Activated naive CD4-positive, alpha-beta T cell treated with anti-CD3 and anti-CD28 coated beads, Interleukin-2, amount 50 U/mL, for 72 hours (primary cell): ENCODE results near the gene IPO5. TPM values are rescaled to one million over a fixed set of nuclear protein-coding genes. Genes with fewer than 3 reads are reported as not detected.
A peak's percentile ranks its signal among the peaks of the same experiment; 100 is the strongest.
"Not testable (repeated sequence)": the region's sequence is repeated elsewhere in the genome, so short reads cannot be mapped to it uniquely, and the experiment has no call there.

Source experiments
- ATAC-seq, 2 donors: fragments of 150-1000 bp; cut with Tn5 transposase; 2 replicates each; pipeline ENCODE4 v1.10.0; 2021; ENCODE audit warnings: mild to moderate bottlenecking in 2 of 2, moderate library complexity in 2 of 2
- DNase-seq, 2 donors: peaks; one replicate each; pipeline ENCODE4 v3.0.0; 2021 to 2022; ENCODE audit warnings: low spot score in 2 of 2
- H3K27ac Mint-ChIP-seq, 2 donors: one replicate each; pipeline ENCODE4 v1.8.0; 2022; ENCODE audit warnings: mild to moderate bottlenecking in 2 of 2, mixed read lengths in 2 of 2
- H3K36me3 Mint-ChIP-seq, 2 donors: one replicate each; pipeline ENCODE4 v1.8.0; 2022; ENCODE audit warnings: mixed read lengths in 2 of 2
- H3K9me3 Mint-ChIP-seq, 2 donors: one replicate each; pipeline ENCODE4 v1.8.0; 2022; ENCODE audit warnings: mixed read lengths in 2 of 2
- total RNA-seq, 2 donors: library from RNA; stranded (reverse); gene quantifications; one replicate each; pipeline ENCODE4 v1.2.3, GENCODE V29; 2022

Gene IPO5
- total RNA-seq, 2 donors from 2014 or later: 228 to 256 TPM

GRCh38 chr13:98025480-98026025 lies 72.1 kb downstream of the IPO5 start:
- Mint-ChIP-seq H3K9me3 (no peaks in the 10 kb centered on the region), H3K27ac (no peak overlapping the region), H3K36me3 (peaks cover 4% of the 10 kb centered on the region in 2 donors)
- ATAC-seq (no peak), DNase-seq (no peak)

- no peak for ATAC-seq
- no peaks in the 10 kb centered on the region for H3K9me3 Mint-ChIP-seq
- H3K27ac Mint-ChIP-seq: no peak overlapping the region
- peaks cover 3% of the 10 kb centered on the region in 2 donors for H3K36me3 Mint-ChIP-seq
- no peak for DNase-seq
Measured at GRCh38 chr13:98026457-98026857, 73.0 kb downstream of the IPO5 start.

DNA sequence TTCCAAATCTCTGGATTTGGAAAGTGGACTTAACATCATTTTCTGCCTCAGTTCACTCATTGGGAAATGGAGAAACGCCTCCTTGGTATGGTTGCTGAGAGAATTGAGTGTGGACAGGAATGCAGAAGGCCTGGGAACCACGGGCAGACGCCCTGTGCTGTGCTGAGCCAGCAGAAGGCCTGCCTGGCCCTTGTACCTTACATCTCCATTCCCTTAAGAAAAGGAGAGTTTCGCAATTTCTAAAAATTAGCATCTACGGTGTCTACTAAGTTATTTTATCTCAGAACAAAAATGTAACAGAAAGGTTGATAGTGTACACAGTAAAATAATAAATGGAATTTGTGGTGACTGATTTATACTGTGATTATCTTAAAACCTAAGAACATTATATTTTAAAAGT lies 78.7 kb downstream of the IPO5 start:
- ATAC-seq: no peak
- H3K27ac Mint-ChIP-seq: peak overlapping the region in 1 of 2 donors; percentile 60

GRCh38 chr13:98033277-98034247 lies 80.1 kb downstream of the IPO5 start:
- no peak for ATAC-seq
- no peaks in the 10 kb centered on the region for H3K9me3 Mint-ChIP-seq

More for the DNA sequence above, 78.7 kb downstream of the IPO5 start:
- no peak for DNase-seq
- Mint-ChIP-seq H3K36me3 (no peaks in the 10 kb centered on the region), H3K9me3 (no peaks in the 10 kb centered on the region)

DNA sequence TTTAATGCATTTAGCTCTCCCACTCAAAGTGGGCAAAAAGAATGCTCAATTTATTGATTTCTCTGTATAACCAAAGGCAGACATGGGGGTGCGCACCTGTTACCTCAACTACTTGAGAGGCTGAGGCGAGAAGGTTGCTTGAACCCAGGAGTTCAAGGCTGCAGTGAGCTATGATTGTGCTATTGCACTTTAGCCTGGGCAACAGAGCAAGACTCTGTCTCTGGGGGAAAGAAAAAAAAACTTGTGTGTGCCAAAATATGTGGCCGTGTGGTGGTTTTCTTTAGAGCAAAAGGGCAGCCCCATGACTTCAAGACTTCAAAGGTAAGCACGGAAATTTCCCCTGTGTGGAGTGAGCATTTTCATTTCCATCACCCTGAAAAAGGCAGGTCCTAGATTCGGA lies 81.9 kb downstream of the IPO5 start:
- DNase-seq (no peak), ATAC-seq (no peak)
- Mint-ChIP-seq H3K9me3 (no peaks in the 10 kb centered on the region), H3K36me3 (no peaks in the 10 kb centered on the region), H3K27ac (no peak overlapping the region)

More at GRCh38 chr13:98033277-98034247, 80.1 kb downstream of the IPO5 start:
- DNase-seq: no peak
- H3K27ac Mint-ChIP-seq: no peak overlapping the region
- no peaks in the 10 kb centered on the region for H3K36me3 Mint-ChIP-seq

DNA sequence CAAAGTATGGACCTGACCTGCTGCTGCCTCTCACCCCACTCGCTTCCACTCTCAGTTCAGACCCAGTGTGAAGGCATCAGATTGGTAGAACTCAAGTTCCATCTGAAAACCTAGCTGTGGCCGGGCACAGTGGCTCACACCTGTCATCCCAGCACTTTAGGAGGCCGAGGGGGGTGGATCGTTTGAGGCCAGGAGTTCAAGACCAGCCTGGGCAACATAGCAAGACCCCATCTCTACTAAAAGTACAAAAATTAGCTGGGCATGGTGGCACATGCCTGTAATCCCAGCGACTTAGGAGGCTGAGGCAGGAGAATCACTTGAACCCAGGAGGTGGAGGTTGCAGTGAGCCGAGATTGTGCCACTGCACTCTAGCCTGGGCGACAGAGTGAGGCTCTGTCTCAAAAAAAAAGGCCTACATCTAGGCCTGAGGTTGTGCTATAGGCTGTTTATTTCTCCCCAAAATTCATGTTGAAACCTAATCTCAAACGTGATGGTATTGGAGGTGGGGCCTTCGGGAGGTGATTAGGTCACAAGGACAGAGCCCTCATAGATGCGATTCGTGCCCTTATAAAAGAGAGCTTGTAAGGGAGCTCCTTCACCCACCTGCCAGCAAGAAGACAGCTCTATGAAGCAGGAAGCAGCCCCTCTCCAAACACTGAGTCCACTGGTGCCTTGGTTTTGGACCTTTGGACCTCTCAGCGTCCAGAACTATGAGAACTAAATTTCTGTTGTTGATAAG lies 83.3 kb downstream of the IPO5 start:
- not testable (repeated sequence) for ATAC-seq, H3K9me3 Mint-ChIP-seq, DNase-seq, H3K27ac Mint-ChIP-seq, H3K36me3 Mint-ChIP-seq

- no peak for ATAC-seq
- Mint-ChIP-seq H3K27ac (no peak overlapping the region), H3K36me3 (no peaks in the 10 kb centered on the region), H3K9me3 (no peaks in the 10 kb centered on the region)
- DNase-seq: no peak
Measured at GRCh38 chr13:98039261-98039660, 85.8 kb downstream of the IPO5 start.

GRCh38 chr13:98039964-98040363 lies 86.5 kb downstream of the IPO5 start:
- Mint-ChIP-seq H3K27ac (no peak overlapping the region), H3K36me3 (no peaks in the 10 kb centered on the region), H3K9me3 (no peaks in the 10 kb centered on the region)
- DNase-seq: no peak
- no peak for ATAC-seq

DNA sequence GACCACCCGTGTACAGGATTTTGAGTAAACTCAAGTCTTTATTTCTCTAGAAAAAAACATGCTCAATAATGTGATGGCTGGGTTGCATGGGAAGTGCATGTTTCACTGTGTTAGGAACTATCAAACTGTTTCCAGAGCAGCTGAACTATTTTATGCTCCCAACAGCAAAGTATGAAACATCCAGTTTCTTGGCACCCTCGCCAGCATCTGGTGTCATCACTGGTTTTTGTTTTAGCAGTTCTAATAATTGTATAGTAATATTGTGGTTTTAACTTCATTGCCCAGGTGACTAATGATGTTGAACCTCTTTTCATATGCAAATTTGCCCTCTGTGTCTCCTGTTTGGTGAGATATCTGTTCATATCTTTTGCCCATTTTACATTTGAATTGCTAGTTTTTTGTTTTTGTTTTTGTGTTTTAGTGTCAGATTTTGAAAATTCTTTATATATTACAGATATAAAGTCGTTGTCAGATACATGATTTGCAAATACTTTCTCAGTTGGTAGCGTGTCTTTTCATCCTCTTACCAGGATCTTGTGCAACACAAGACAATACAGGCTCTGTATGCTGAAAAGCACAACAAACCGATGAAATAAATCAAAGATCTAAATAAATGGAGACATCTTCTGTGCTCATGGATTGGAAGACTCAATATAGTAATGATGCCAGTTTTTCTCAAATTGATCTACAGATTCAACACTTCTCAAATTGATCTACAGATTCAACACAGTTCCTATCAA lies 87.8 kb downstream of the IPO5 start:
- Mint-ChIP-seq H3K9me3 (no peaks in the 10 kb centered on the region), H3K36me3 (no peaks in the 10 kb centered on the region)

GRCh38 chr13:98044301-98044700 lies 90.8 kb downstream of the IPO5 start:
- H3K36me3 Mint-ChIP-seq: no peaks in the 10 kb centered on the region
- no peak overlapping the region for H3K27ac Mint-ChIP-seq
- ATAC-seq: peak in 1 of 2 donors; percentile 77
- H3K9me3 Mint-ChIP-seq: no peaks in the 10 kb centered on the region
- DNase-seq: no peak

More for the DNA sequence above, 87.8 kb downstream of the IPO5 start:
- DNase-seq (no peak), ATAC-seq (no peak)
- no peak overlapping the region for H3K27ac Mint-ChIP-seq

DNA sequence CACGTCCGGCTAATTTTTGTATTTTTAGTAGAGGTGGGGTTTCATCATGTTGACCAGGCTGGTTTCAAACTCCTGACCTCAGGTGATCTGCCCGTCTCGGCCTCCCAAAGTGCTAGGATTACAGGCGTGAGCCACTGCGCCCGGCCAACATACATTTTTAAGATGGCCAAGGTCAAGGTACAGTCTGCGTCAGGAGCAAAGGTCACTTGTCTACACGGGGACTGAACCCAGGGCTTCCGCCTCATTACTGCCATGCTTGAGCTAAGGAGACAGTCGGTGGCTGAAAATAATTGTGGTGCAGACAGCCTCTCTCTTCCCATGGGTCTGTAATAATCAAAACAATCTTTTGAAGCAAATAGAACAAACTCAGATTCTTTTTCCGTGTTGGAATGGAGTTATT lies 94.3 kb downstream of the IPO5 start:
- ATAC-seq, H3K9me3 Mint-ChIP-seq: not testable (repeated sequence)

GRCh38 chr13:98048265-98048664 lies 94.8 kb downstream of the IPO5 start:
- Mint-ChIP-seq H3K9me3 (peaks cover 3 to 4% of the 10 kb centered on the region in 2 donors), H3K27ac (no peak overlapping the region), H3K36me3 (peaks cover 0 to 5% of the 10 kb centered on the region in 2 donors)
- DNase-seq: no peak
- ATAC-seq: no peak

More for the DNA sequence above, 94.3 kb downstream of the IPO5 start:
- not testable (repeated sequence) for DNase-seq, H3K27ac Mint-ChIP-seq, H3K36me3 Mint-ChIP-seq

DNA sequence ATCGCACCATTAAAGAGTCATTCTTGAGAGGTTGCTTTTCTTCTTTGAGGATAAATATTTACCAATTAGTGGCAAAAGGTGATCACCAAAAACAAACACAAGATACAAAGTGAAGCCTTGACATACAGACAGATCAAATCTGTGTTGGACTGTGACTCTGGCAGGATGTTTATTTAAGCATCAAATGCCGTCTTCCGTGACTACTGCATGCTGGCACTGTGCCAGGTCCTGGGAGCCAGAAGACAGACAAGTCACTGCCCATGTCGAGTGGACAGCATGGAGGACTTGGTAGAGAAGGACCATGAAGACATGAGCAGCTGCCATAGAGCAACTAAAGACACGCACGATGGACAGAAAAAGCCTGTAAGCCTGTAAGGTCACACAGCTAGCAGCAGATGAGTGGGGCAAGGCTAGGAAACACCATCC lies 96.6 kb downstream of the IPO5 start:
- no peak for DNase-seq
- peaks cover 0 to 5% of the 10 kb centered on the region in 2 donors for H3K36me3 Mint-ChIP-seq
- no peak for ATAC-seq
- H3K9me3 Mint-ChIP-seq: peaks cover 3 to 4% of the 10 kb centered on the region in 2 donors
- no peak overlapping the region for H3K27ac Mint-ChIP-seq

GRCh38 chr13:98052412-98052811 lies 98.9 kb downstream of the IPO5 start:
- DNase-seq (no peak), ATAC-seq (no peak)
- no peak overlapping the region for H3K27ac Mint-ChIP-seq
- H3K36me3 Mint-ChIP-seq: peaks cover 0 to 5% of the 10 kb centered on the region in 2 donors
- peaks cover 3 to 4% of the 10 kb centered on the region in 2 donors for H3K9me3 Mint-ChIP-seq

- no peak overlapping the region for H3K27ac Mint-ChIP-seq
- peaks cover 0 to 5% of the 10 kb centered on the region in 2 donors for H3K36me3 Mint-ChIP-seq
- no peak for ATAC-seq
- H3K9me3 Mint-ChIP-seq: peaks cover 3 to 4% of the 10 kb centered on the region in 2 donors
- no peak for DNase-seq
Measured at GRCh38 chr13:98054301-98054700, 100.8 kb downstream of the IPO5 start.

- ATAC-seq (no peak), DNase-seq (no peak)
- peaks cover 3 to 4% of the 10 kb centered on the region in 2 donors for H3K9me3 Mint-ChIP-seq
- no peak overlapping the region for H3K27ac Mint-ChIP-seq
- H3K36me3 Mint-ChIP-seq: peaks cover 0 to 5% of the 10 kb centered on the region in 2 donors
Measured at GRCh38 chr13:98055623-98056022, 102.1 kb downstream of the IPO5 start.
